SHP77 treated with DMSO at 0.1 percent for 48 hours (cell line): Measurements from ENCODE around the gene SLC49A3.
"Not testable (repeated sequence)": the region's sequence is repeated elsewhere in the genome, so short reads cannot be mapped to it uniquely, and the experiment has no call there.

Source experiments
- DNase-seq: peaks from one replicate; lab custom pipeline; 2025; lab: John Stamatoyannopoulos, UW

Gene SLC49A3

GRCh38 chr4:721261-722168 is 32.6 kb upstream of the SLC49A3 start:
- no peak for DNase-seq

GRCh38 chr4:720111-720860 is 31.3 kb upstream of the SLC49A3 start:
- DNase-seq: no peak

GRCh38 chr4:718460-718859 is 29.5 kb upstream of the SLC49A3 start:
- no peak for DNase-seq

- no peak for DNase-seq
These were observed 28.8 kb upstream of the SLC49A3 start for GRCh38 chr4:717601-718320.

GRCh38 chr4:714087-714486 is 25.1 kb upstream of the SLC49A3 start:
- DNase-seq: no peak

- DNase-seq: no peak
These were observed 24.1 kb upstream of the SLC49A3 start for GRCh38 chr4:712916-713632.

- DNase-seq: no peak
These were observed 23.1 kb upstream of the SLC49A3 start for GRCh38 chr4:712093-712492.

- no peak for DNase-seq
These were observed 22.0 kb upstream of the SLC49A3 start for GRCh38 chr4:710916-711315.

GRCh38 chr4:710116-710515 is 21.2 kb upstream of the SLC49A3 start:
- DNase-seq: no peak

GRCh38 chr4:709348-709747 is 20.4 kb upstream of the SLC49A3 start:
- DNase-seq: no peak

GRCh38 chr4:708631-708933 is 19.6 kb upstream of the SLC49A3 start:
- no peak for DNase-seq

- DNase-seq: no peak
These were observed 19.1 kb upstream of the SLC49A3 start for GRCh38 chr4:707929-708630.

- no peak for DNase-seq
These were observed 18.1 kb upstream of the SLC49A3 start for GRCh38 chr4:706834-707598.

GRCh38 chr4:706083-706633 is 17.2 kb upstream of the SLC49A3 start:
- DNase-seq: not testable (repeated sequence)

- DNase-seq: peak; percentile 32
These were observed 16.5 kb upstream of the SLC49A3 start, which contains the start of gene PCGF3 for GRCh38 chr4:705278-706082. Gene PCGF3 (plus strand): TSS chr4:705832. CDS start chr4:733681, 27,849 bp downstream.

GRCh38 chr4:704971-705277 is 16.0 kb upstream of the SLC49A3 start:
- no peak for DNase-seq

GRCh38 chr4:704198-704891 is 15.4 kb upstream of the SLC49A3 start:
- no peak for DNase-seq

- DNase-seq: no peak
These were observed 14.6 kb upstream of the SLC49A3 start for GRCh38 chr4:703336-704197.
